Stomach (tissue), 4 donors: ENCODE measurements around the gene CSNK2B.

Experiments
- CTCF ChIP-seq, 7 experiments: fragments of 450-650 bp in 4 of 7; fragments of 200-600 bp in 3 of 7; sonication (generic) in 3 of 7; IDR thresholded peaks; one replicate each; pipeline ENCODE4 v1.5.1; 2016 to 2019; ENCODE audit warnings: antibody characterized with exemption in 7 of 7, control low read depth in 2 of 7, mild to moderate bottlenecking in 1 of 7
- EP300 ChIP-seq: sonication (generic); formaldehyde crosslinking; IDR thresholded peaks from one replicate; pipeline ENCODE4 v1.6.1; 2017; ENCODE audit warnings: antibody characterized with exemption
- POLR2A ChIP-seq, 4 donors: fragments of 450-650 bp; IDR thresholded peaks; one replicate each; pipeline ENCODE4 v1.6.1; 2016; ENCODE audit warnings: antibody characterized with exemption in 4 of 4, control low read depth in 2 of 4, mild to moderate bottlenecking in 1 of 4, moderate library complexity in 1 of 4
- POLR2AphosphoS5 ChIP-seq, 3 donors: sonication (generic); formaldehyde crosslinking; IDR thresholded peaks; one replicate each; pipeline ENCODE4 v1.6.1; 2016; ENCODE audit warnings: antibody characterized with exemption in 3 of 3

GRCh38 chr6:31676322-31676903, 10.5 kb downstream of the CSNK2B start:
- TF ChIP-seq CTCF (IDR thresholded peaks at IDR 0.05) (no peak), POLR2A (IDR thresholded peaks at IDR 0.05) (no peak), POLR2AphosphoS5 (IDR thresholded peaks at IDR 0.05) (no peak), EP300 (no peak)
